Stimulated activated CD8-positive, alpha-beta memory T cell treated with anti-CD3 and anti-CD28 coated beads, Interleukin-7, amount 100 ng/mL, for 4 hours (primary cell): Measurements from ENCODE around the gene TBCEL.
"Not testable (repeated sequence)": the region's sequence is repeated elsewhere in the genome, so short reads cannot be mapped to it uniquely, and the experiment has no call there.

Experiments
- DNase-seq, 2 donors: peaks; one replicate each; pipeline ENCODE4 v3.0.0-alpha.2; 2020; ENCODE audit warnings: low read depth in 2 of 2

TBCEL gene

GRCh38 chr11:121105481-121106195 is 81.7 kb downstream of the TBCEL start:
- no peak for DNase-seq

- DNase-seq = no peak
These were observed 82.9 kb downstream of the TBCEL start for GRCh38 chr11:121106812-121107211.

- DNase-seq = no peak
These were observed 84.5 kb downstream of the TBCEL start for GRCh38 chr11:121108413-121108812.

GRCh38 chr11:121109471-121109870 is 85.6 kb downstream of the TBCEL start:
- no peak for DNase-seq

- no peak for DNase-seq
These were observed 86.1 kb downstream of the TBCEL start for GRCh38 chr11:121109916-121110586.

- DNase-seq = no peak
These were observed 87.2 kb downstream of the TBCEL start for GRCh38 chr11:121110871-121111724.

GRCh38 chr11:121112498-121113455 is 88.9 kb downstream of the TBCEL start:
- DNase-seq = no peak

- DNase-seq = no peak
These were observed 89.7 kb downstream of the TBCEL start for GRCh38 chr11:121113611-121114010.

- DNase-seq = not testable (repeated sequence)
These were observed 91.1 kb downstream of the TBCEL start for GRCh38 chr11:121115024-121115423.

- DNase-seq = no peak
These were observed 93.9 kb downstream of the TBCEL start for GRCh38 chr11:121117788-121118187.

GRCh38 chr11:121119440-121119839 is 95.5 kb downstream of the TBCEL start:
- DNase-seq = no peak

GRCh38 chr11:121122328-121122727 is 98.4 kb downstream of the TBCEL start:
- no peak for DNase-seq

- no peak for DNase-seq
These were observed 99.7 kb downstream of the TBCEL start for GRCh38 chr11:121123496-121124069.

GRCh38 chr11:121127809-121128208 is 103.9 kb downstream of the TBCEL start:
- DNase-seq = no peak

GRCh38 chr11:121129362-121130340 is 105.7 kb downstream of the TBCEL start:
- DNase-seq = no peak

- no peak for DNase-seq
These were observed 107.8 kb downstream of the TBCEL start for GRCh38 chr11:121131656-121132055.

GRCh38 chr11:121132211-121132976 is 108.5 kb downstream of the TBCEL start:
- DNase-seq = no peak

GRCh38 chr11:121134741-121135312 is 110.9 kb downstream of the TBCEL start:
- DNase-seq = no peak

GRCh38 chr11:121137005-121137404 is 113.1 kb downstream of the TBCEL start:
- no peak for DNase-seq
